ENCODE data around the gene SLC16A3. TPM values are rescaled to one million over a fixed set of nuclear protein-coding genes. Genes with fewer than 3 reads are reported as not detected.

The SLC16A3 gene
- total RNA-seq, 2 donors from 2014 or later, result 76.0 to 113 TPM

DNA sequence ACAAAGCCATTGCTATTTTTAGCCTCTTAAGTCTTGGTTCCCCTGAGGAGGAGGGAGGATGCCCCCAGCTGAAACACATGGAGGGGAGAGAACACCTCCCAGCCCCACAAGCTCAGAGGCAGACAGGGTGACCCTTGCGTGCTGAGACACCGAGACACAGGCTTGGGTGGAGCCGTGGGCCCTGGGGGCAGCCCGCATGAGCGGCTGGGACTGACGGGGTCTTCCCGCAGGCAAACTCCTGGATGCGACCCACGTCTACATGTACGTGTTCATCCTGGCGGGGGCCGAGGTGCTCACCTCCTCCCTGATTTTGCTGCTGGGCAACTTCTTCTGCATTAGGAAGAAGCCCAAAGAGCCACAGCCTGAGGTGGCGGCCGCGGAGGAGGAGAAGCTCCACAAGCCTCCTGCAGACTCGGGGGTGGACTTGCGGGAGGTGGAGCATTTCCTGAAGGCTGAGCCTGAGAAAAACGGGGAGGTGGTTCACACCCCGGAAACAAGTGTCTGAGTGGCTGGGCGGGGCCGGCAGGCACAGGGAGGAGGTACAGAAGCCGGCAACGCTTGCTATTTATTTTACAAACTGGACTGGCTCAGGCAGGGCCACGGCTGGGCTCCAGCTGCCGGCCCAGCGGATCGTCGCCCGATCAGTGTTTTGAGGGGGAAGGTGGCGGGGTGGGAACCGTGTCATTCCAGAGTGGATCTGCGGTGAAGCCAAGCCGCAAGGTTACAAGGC, 9.8 kb downstream of the SLC16A3 start:
- peaks cover 13% of the 10 kb centered on the region for H3K36me3 ChIP-seq
- DNase-seq (ENCODE audit: low spot score) (no peak), ATAC-seq (ENCODE audit: insufficient number of reproducible peaks, low FRiP score, low read depth) (no peak)
- H3K4me1 ChIP-seq (ENCODE audit: control insufficient read depth in 1 of 2, low read depth in 2 of 2), result peaks cover 52 to 70% of the 10 kb centered on the region in 2 donors
- TF ChIP-seq, protein P1, sequence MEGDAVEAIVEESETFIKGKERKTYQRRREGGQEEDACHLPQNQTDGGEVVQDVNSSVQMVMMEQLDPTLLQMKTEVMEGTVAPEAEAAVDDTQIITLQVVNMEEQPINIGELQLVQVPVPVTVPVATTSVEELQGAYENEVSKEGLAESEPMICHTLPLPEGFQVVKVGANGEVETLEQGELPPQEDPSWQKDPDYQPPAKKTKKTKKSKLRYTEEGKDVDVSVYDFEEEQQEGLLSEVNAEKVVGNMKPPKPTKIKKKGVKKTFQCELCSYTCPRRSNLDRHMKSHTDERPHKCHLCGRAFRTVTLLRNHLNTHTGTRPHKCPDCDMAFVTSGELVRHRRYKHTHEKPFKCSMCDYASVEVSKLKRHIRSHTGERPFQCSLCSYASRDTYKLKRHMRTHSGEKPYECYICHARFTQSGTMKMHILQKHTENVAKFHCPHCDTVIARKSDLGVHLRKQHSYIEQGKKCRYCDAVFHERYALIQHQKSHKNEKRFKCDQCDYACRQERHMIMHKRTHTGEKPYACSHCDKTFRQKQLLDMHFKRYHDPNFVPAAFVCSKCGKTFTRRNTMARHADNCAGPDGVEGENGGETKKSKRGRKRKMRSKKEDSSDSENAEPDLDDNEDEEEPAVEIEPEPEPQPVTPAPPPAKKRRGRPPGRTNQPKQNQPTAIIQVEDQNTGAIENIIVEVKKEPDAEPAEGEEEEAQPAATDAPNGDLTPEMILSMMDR (IDR thresholded peaks at IDR 0.05), result no peak
- peak overlapping the region; percentile 31 for H3K4me3 ChIP-seq
- no peaks in the 10 kb centered on the region for H3K27me3 ChIP-seq (replicated peaks; ENCODE audit: insufficient read depth)
- no peaks in the 10 kb centered on the region for H3K9me3 ChIP-seq
- peak overlapping the region in 1 of 2 donors; percentile 49 for H3K27ac ChIP-seq

- H3K27me3 ChIP-seq (replicated peaks; ENCODE audit: insufficient read depth), result no peaks in the 10 kb centered on the region
- DNase-seq (ENCODE audit: low spot score), result no peak
- H3K36me3 ChIP-seq, result peaks cover 14% of the 10 kb centered on the region
- H3K9me3 ChIP-seq, result no peaks in the 10 kb centered on the region
- H3K27ac ChIP-seq, result no peak overlapping the region
- H3K4me1 ChIP-seq (ENCODE audit: control insufficient read depth in 1 of 2, low read depth in 2 of 2), result peaks cover 52 to 70% of the 10 kb centered on the region in 2 donors
- TF ChIP-seq, protein P1 (IDR thresholded peaks at IDR 0.05), result no peak
- H3K4me3 ChIP-seq, result no peak overlapping the region
- ATAC-seq (ENCODE audit: insufficient number of reproducible peaks, low FRiP score, low read depth), result no peak
Measured at GRCh38 chr17:82239401-82239925, 10.6 kb downstream of the SLC16A3 start.

GRCh38 chr17:82239926-82240505, 11.2 kb downstream of the SLC16A3 start:
- ATAC-seq (ENCODE audit: insufficient number of reproducible peaks, low FRiP score, low read depth) (no peak), DNase-seq (ENCODE audit: low spot score) (no peak)
- H3K27me3 ChIP-seq (replicated peaks; ENCODE audit: insufficient read depth), result no peaks in the 10 kb centered on the region
- peaks cover 20% of the 10 kb centered on the region for H3K36me3 ChIP-seq
- peaks cover 52 to 70% of the 10 kb centered on the region in 2 donors for H3K4me1 ChIP-seq (ENCODE audit: control insufficient read depth in 1 of 2, low read depth in 2 of 2)
- H3K4me3 ChIP-seq, result no peak overlapping the region
- H3K9me3 ChIP-seq, result no peaks in the 10 kb centered on the region
- peak overlapping the region; percentile 59 to 81 for H3K27ac ChIP-seq
- TF ChIP-seq, protein P1 (IDR thresholded peaks at IDR 0.05), result no peak

DNA sequence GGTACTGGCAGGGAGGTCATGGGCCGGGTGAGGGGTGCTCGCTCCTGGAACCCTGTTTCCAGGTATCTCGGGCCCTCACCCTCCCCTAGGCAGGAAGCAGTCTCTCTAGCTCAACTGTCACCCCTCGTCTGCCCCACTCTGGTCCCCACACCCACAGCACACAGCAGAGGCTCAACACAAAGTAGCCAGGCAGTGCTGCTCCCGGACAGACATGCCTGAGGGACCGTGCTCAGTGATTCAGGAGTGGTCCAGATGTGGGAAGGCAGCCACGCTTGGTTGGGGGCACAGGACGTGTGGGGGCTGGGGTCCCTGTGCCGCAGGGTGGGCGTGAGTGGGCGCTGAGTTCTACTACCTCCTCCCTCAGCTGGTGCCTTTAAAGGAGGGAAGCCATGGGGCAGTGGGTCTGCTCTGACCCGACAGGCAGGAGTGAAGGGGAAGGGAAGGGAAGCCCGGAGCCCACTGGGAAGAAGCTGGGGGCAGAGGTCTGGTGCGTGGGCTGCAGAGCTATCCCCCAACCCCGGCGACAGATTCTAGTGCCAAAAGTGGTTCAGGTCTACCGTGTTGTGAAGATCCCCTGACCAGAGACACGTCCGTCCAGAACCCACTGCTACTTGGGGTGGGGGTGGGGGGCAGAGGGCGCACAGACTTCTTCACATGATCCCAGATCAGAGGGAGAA, 11.8 kb downstream of the SLC16A3 start:
- Histone ChIP-seq H3K27me3 (replicated peaks; ENCODE audit: insufficient read depth) (no peaks in the 10 kb centered on the region), H3K9me3 (no peaks in the 10 kb centered on the region), H3K4me1 (ENCODE audit: control insufficient read depth in 1 of 2, low read depth in 2 of 2) (peaks cover 52 to 70% of the 10 kb centered on the region in 2 donors), H3K4me3 (no peak overlapping the region), H3K36me3 (peaks cover 26% of the 10 kb centered on the region), H3K27ac (peak overlapping the region; percentile 59 to 81)
- ATAC-seq (ENCODE audit: insufficient number of reproducible peaks, low FRiP score, low read depth) (no peak), DNase-seq (ENCODE audit: low spot score) (no peak)
- TF ChIP-seq, protein P1 (IDR thresholded peaks at IDR 0.05), result no peak

All from thoracic aorta (tissue), 2 donors.